GM12873 (cell line): ENCODE data around the gene OR2L5.

Experiments
- TF ChIP-seq, protein P1 (sequence below): IDR thresholded peaks from 2 replicates; pipeline ENCODE4 v1.5.1; 2012; ENCODE audit warnings: low read depth, mild to moderate bottlenecking, moderate library complexity, low read length, control low read depth; ENCODE audit not compliant: insufficient read depth; ENCODE audit errors: missing control alignments

Gene OR2L5

DNA sequence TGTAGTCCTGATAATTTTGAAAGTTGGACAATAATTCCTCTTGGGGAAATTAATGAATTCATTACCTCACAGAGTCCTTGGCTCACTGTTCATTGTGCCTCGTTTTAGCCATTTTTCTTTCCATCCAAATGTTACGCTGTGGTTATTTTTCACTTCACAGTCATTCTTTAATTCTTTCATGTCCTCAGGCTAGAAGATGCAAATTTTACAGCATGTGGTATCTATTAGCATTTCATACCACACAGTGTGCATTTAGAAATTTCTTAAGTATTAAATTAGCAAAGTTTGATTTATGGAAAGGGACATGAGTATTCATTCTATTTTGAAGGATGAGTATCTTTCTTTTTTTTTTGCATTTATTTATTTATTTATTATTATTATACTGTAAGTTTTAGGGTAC is 51.6 kb downstream of the OR2L5 start:
- TF ChIP-seq, protein P1, sequence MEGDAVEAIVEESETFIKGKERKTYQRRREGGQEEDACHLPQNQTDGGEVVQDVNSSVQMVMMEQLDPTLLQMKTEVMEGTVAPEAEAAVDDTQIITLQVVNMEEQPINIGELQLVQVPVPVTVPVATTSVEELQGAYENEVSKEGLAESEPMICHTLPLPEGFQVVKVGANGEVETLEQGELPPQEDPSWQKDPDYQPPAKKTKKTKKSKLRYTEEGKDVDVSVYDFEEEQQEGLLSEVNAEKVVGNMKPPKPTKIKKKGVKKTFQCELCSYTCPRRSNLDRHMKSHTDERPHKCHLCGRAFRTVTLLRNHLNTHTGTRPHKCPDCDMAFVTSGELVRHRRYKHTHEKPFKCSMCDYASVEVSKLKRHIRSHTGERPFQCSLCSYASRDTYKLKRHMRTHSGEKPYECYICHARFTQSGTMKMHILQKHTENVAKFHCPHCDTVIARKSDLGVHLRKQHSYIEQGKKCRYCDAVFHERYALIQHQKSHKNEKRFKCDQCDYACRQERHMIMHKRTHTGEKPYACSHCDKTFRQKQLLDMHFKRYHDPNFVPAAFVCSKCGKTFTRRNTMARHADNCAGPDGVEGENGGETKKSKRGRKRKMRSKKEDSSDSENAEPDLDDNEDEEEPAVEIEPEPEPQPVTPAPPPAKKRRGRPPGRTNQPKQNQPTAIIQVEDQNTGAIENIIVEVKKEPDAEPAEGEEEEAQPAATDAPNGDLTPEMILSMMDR, result no peak

DNA sequence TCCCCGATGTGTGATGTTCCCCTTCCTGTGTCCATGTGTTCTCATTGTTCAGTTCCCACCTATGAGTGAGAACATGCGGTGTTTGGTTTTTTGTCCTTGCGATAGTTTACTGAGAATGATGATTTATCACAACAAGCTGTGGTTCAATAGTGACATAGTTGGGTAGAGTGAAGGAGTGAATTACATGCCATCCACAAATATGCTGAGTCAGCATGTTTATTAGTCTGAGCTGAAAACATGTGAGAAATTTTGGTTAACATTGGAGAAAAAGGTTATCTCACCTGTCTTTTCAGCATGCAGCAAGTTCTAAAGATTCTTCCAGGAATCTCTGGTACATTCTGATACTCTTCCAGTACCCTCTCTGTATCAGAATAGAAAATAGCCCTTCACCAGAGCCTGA is 52.1 kb downstream of the OR2L5 start:
- TF ChIP-seq, protein P1, result no peak
